G401.6 (cell line): ENCODE data around the gene PARM1.

Experiments used
- FAIRE-seq: peaks from 2 replicates; lab custom pipeline; 2012; peaks lifted over from hg19 to GRCh38; lab: Jason Lieb, UNC

The PARM1 gene

DNA sequence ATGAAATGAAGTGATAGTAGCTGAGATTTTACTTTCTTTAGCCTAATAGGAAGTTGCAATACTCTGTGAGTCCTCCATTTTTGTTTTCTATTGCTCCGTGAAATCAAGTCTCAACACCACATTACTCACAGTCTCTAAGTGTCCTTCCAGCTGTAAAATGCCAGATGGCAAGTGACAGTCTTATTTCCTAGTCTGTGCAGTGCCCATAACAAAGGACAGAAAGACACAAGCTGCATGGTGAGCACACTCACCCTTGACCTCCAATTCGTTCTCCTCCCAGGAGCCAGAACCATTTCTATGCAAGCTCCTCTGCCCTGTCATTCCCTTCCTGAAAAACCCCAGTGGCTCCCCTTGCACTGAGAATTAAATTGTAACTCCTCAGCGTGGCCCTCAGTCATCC is 101.6 kb downstream of the PARM1 start:
- FAIRE-seq = no peak

DNA sequence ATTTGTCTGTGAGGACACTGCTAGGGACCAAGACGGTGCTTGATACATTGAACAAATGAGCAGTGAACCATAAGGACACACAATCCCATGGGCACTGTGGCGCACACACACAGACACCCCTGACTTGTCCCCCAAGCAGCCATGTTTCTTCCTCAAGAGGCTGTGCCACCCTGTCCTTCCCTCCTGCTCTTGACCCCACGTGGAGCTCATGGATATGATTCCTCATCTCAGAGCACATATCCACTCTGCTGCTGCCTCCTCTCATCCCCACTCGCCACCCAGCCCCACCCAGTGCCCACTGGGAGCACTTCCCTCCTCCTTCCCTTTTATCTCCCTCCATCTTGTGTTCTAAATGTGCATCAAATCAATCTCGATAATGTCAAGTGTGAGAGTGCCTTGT is 102.4 kb downstream of the PARM1 start:
- no peak for FAIRE-seq

DNA sequence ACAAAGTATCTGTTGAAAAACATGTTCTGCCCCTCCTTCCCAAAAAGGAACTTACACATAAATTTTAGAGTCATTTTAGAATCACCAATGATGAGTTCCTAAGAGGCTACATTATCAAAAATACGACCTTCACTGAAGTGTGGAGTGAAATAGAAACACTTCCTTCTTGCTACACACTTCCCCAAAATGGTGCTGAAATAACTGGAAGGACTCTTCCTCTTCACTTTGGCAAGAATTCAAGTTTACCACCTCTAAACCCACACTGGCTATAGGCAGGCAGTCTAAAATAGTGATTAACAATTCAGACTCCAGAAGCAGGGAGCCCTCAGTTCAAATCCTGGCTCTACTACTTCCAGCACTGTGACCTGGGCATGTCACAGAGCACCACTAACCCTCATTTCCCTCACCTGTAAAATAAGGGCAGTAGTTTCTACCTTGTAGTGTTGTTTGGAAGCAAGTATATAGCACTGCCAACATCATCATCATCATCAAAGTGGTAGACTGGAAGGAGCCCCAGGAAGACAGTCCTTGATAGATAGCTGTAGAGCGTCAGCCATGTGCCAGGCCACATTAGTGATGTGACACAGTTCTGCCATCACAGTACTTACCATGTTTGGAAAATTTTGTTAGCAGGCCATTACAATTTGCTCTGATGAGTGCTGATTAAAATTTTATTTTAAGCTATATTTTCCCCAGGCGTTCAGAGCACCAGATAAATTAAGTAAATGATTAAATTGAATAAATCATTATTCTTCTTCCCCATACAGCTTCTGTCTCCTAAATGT is 103.3 kb downstream of the PARM1 start:
- no peak for FAIRE-seq

DNA sequence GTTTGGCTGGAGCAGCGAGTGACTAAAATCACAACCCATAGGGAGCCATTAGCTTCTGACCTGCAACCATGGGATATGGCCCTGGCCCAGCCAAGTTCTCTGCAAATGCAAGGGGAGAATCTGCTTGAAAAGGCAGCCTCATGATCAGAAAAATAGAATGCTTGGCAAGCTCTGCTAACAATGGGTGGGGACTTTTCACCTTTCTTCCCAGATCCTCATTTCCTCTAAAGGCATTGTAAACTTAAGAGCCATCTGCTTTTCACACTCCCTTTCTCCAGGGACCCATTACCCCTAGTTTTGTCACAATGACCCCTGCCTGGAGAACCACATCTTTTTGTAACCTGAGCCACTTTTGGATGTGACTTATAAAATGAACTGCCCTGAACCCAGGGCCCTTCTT is 104.3 kb downstream of the PARM1 start:
- FAIRE-seq = no peak

DNA sequence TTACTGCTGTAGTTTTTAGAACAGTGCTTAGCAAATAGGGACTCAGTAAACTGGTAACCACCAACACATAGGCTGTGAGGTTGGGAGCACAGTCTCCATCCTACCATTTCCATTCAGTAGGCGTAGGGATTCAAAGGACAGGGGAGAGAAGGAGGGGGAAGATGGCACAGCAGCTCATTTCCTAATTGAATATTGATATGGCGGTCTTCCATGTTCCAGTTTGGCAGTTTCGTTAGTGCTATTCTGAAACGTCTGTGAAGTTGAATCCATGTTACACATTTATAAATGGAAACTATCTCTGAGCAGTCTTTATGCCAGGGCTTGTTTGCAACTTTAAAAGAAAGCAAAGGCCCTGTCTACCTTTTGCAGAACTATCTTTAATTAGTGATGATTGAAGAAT is 105.5 kb downstream of the PARM1 start:
- FAIRE-seq = no peak

DNA sequence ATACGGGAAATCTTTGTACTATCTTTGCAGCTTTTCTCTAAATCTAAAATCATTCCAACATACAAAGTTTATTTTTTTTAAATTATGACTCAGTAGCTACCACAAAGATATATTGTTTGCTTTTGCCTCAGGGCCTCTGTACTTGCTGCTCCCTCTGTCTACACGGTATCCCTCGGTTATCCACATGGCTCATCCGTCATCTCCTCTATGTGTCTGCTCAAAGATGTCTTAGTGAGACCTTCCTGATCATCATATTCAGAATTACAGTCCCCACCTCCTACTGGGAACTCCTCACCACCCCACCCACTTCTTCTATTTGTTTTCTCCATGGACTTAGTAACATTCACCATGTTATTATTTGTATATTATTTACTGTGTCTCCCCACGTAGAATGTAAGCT is 107.8 kb downstream of the PARM1 start:
- FAIRE-seq = no peak

DNA sequence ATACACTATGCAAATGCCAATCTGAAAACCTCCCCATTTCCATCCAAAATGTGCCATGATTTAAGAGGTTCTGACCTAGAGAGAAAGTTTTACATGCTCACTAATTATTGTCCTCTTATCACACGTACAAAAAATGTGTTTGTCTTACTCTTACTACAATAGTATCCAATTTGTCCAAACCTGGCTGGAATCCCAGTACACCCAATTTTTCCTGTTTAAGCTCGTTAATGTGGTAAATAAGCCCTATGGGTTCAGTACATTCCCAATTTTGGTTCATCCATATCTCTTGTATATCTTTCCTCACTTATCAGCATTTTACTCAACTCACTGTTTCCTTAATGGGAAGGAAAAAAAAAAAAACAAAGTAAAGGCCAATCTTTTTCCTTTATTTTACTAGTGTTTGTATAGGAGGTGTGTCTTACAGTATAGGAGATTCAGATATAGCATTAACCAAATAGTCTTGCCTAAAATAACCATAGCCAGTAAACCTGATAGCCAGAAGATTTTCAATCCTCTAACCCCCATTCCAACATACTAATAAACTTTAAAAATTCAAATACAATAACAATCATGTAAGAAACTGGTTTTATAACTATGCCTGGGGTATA is 109.8 kb downstream of the PARM1 start:
- no peak for FAIRE-seq

DNA sequence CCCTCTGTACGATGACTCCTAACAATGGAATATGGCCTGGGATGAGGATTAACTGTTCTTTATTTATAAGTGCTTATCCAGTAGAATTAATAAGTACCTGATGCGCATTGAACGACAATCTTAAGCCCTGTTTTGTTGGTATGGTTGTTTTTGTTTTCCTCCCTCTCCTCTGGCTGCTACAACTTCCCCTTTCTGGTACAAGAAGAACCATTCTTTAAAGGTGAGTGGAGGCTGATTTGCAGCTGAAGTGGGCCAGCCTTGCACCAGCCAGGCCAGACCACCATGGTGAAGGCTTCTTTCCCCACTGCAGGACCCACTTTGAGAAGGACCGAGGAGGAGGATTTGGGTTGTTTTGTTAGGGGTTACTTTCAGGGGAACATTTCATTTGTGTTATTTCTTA is 113.3 kb downstream of the PARM1 start:
- FAIRE-seq = no peak

DNA sequence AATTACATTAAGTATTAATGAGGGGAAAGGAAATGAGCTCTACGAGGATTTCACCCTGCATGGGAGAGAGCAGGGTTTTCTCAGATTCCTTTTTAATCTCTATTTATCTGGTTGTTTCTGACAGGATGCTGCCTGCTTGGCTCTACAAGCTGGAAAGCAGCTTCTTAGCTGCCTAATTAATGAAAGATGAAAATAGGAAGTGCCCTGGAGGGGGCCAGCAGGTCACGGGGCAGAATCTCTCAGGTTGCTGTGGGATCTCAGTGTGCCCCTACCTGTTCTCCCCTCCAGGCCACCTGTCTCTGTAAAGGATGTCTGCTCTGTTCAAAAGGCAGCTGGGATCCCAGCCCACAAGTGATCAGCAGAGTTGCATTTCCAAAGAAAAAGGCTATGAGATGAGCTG is 113.7 kb downstream of the PARM1 start:
- no peak for FAIRE-seq

DNA sequence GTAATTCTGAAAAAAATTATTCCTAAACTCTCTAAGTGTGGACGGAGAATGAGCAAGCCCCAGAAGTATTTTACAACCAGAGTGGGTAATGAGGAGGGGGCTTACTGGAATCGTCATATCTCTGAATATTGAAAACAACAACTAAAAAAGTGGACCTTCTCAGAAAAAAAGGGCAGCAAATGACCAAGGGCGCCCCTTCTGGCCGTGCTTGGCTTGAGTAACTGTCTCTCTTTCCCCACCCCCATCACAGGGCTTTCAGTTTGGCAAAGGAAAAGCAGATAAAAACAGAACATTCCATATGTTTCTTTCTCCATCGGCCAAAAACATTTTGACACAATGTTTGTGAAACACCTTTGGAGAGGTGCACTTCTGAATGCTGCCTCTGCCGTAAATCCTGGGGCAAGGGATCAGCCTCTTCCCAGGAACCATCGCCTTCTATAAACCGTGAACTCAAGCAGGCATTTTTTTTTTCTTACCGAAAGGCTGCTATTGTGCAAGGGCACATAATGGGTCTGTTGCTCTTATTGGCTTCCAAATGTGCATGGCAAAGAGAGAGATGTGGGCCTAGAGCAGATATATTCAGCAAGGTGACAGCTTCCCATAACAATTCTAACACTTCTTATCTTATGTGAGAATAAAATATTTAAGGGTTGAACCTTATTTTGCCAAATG is 115.4 kb downstream of the PARM1 start:
- no peak for FAIRE-seq

DNA sequence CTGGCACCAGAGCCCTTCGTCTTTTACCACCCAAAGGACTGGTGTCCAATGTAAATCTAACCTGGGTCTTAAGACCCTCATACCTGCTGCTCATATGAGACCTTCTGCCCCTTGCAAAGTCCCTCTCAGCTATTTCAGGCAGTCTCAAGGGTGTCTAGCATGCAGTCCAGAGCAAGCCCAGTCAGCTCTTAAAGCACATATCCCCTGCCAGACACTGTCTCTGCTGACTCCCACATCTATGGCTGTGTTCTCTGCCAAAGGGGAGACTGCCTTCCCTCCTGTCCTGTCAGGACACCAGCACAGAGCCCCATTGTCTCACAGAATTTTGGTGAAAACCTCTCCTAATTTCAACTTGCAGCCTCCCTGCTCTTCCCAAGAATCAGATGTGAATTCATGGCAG is 118.5 kb downstream of the PARM1 start:
- FAIRE-seq = no peak

DNA sequence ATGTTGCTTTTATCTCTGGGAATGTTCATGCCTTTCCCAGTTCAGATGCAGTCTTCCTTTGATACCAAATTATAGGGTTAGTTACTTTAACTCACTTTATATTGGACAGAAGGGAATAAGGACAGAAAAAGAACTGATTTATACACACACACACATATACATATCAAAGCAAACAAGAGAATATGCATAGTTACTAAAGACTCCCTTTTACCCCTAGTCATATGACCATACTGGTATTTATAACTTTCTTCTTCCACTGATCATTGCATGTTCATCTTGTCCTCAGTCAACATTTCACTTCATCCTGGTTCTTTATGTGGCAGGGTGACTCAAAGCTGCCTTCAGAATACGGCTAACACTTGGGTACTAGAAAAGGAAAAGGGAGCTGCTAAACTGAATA is 120.4 kb downstream of the PARM1 start:
- FAIRE-seq = no peak

DNA sequence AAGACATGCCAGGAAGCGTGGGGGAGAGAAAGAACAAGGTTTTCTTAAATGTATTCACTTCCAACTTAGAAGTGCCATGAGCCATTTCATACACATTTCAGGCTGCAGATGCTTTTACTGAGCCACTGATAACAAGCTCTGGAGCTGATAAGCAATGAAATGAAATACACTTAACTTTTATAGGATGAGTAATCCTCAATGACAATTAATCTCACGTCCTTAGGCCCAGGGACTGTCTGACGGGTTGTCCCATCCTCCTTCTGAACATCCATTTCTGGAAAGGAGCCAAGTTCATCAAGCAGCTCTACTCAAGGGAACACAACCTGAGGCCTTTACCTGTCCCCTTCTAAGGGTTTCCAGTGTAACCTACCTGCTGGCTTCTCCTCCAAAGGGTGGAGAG is 121.2 kb downstream of the PARM1 start:
- FAIRE-seq = no peak

DNA sequence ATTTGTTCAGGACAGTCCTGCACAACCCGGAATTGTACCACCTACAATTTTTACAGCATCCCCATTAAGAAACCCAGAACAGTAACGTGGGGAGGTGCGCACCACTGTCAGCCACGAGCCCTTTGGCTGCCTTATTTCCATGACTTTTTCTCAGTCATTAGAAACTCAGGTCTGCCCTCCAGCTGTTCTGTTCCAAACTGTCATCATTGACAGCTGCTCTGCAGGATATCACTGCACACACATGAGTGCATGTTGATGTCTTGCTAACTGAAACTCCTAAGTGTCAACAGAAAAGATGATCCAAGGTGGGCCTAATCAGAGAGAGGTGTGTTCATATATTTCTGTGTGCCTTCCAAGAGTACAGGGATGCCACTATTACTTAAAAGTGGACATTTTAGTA is 123.4 kb downstream of the PARM1 start:
- no peak for FAIRE-seq

DNA sequence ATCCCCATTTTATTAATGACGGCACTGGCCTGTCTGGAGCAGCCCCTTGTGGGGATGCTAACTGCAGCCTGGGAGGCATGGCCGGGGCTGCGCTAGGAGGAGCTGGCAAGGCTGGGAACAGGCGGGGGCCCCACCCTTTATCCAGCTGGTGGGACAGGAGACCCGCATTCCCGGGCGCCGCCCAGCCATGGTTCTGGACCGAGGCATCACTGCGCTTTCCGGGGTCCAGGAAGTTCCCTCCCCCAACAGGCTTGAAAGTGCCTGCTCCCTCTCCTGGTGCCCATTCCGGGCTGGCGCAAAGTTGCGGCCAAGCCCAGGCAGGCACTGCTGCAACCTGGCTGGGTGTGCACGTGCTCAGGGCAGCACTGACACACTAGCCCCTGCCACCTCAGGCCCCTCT is 124.5 kb downstream of the PARM1 start:
- FAIRE-seq = no peak

DNA sequence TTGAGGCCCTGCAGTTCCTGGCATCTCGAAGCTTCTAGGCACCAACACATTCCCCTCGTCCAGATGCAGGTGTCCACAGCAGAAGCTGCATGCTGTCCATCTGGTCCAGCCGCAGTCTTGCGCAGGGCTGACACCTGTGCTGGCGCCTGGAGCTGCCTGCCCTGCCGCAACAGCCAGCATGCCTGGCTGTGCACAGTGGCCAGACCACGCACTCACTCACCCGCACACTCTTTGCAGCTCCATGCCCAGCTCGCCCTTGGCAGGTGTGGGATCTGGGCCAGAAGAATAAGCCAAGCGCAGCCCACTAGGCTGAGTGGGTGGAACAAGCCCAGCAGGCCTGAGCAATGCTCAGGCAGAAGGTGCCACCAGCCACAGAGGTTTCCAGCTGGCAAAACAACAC is 125.6 kb downstream of the PARM1 start:
- FAIRE-seq = no peak

DNA sequence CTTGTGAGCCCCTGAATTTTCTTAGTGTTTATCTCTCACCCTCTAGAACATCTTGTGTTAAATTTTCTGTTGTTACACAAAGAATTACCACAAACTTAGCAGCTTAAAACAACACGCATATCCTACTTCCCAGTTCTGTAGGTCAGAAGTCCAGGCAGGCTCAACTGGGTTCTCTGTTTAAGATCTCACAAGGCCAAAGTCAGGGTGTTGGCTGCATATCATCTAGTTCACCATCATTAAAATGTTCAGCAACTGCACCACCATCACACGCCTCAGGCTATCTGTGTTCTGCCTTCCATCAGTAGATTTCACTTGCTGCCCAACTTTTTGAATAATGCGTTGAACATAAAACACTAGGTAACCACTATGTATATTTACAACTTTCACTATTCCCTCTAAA is 130.5 kb downstream of the PARM1 start:
- no peak for FAIRE-seq

DNA sequence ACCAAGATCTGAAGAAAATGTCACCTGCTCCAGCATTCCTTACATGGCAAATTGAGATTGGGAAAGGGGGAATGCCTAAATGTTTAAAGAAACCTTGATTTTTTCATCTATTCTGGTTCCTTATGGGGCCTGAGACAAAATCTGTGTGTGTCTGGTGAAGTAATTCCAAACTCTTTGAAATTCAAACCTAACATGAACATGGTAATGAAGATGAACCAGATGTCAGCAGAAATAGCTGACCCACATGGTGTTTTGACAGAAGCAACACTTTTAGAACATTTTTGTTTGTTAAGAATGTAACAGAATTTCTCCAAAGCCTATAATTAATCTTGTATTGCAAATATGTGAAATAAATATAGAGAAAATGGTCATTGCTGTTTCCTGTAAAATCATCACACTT is 133.0 kb downstream of the PARM1 start:
- FAIRE-seq = no peak

DNA sequence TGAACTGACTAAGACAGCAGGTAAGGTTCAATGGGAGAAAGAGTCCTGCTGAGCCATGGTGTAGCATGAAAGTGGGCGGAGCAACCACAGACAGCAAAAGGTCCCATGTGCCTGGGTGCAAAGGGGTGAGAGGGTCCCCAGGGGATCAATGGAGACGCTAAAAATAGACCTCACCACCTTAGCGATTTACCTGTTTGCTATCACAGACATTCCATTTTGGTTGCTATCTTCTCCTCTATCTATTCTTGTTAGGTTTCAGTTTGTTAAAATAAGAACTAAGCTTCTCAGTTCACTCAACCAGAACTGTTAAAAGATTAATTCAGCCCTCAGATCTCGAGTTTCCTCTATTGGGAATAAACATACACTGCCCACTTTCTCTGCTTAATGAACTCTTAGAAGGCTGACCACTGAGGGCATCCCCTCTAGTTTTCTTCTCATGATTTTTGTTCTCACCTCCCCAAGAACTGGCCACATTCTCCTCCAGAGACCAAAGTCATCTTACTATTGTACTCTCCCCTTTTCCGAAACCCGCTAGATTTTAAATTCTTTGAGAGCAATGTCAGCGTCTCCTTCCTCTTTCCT is 136.7 kb downstream of the PARM1 start:
- FAIRE-seq = no peak

DNA sequence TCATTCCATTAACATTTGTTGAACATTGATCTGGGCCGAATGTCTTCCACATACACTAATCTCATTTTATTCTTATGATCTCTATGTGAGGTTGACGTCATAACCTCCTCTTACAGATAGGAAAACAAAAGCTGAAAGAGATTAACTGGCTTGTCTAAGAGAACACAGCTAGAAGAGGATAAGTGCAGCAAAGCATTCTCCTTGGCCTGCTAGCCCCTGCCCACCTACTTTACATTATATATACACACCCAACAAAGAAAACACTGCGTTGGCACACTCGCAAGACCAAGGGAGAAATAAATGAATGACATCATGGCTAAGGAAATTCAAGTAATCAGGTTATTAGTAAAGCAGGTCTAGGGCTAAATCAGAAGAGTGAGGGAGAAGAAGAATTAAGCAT is 138.4 kb downstream of the PARM1 start:
- no peak for FAIRE-seq

DNA sequence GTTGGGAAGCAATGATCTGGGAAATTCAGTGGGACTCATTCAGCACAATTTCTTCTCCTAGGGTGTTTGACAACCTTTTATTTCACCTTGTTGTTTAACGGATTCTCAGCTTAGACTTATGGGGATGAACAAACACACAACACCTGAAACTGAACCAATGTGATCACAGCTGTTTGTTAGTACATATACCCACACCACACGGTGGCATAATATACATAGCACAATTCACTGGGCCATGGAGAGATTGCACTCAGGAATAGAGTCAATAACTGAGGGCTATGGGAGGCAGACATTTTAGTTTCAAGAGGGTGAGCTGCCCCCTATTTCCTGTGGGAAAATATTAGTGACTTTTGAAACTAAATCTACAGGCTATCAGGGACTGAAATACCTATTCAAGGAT is 148.0 kb downstream of the PARM1 start:
- FAIRE-seq = no peak

DNA sequence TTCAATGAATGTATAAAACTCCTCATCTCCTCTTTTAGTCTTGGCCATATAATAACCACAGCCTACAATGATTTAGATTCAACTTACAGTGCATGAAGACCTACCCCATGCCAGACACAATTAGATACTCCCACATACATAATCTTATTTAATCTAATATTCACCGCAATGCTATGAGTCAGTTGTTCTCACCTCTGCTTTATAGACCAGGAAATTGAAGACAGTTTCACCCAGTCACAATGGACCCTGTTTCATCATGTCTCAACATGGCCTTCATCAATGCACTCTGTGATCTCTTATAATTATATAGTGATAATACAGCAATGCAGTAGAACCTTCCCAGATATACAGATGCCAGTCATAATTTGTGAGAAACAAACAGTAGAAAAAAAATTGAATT is 148.6 kb downstream of the PARM1 start:
- no peak for FAIRE-seq

DNA sequence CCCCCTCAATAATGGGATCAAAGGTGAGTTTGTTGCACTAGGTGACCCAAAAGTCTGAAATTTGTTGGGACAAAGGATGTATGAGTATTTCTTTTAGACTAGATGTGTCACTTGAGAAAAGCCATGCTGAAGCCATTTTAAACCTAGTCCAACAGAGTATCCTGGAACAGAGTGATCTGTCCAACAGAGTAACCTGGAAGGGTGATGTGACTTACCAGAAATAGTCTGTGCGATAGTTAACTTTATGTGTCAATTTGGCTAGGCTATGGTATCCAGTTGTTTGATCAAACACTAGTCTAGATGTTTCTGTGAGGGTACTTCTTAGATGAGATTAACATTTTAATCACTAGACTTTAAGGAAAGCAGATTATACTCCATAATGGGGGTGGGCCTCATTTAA is 154.5 kb downstream of the PARM1 start:
- no peak for FAIRE-seq

DNA sequence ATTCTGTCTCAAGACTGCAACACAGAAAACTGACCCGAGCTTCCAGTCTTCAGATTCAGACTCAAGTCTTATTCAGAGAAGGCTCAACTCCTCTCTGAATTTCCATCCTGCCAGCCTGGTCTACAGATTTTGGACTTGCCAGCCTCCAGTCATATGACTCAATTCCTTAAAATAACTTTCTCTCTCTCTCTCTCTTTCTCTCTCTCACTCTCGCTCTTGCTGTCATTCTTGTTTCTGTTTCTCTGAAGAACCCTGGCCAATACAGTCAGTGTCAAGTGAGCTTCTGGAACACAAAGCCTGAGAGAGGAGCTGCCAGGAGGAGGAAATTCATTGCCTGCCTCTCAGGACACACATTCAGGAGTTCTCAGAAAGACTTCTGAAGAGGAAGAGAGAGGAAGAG is 154.9 kb downstream of the PARM1 start:
- no peak for FAIRE-seq
